SK-N-MC (cell line): Measurements from ENCODE around the gene DNASE2.
A peak's percentile ranks its signal among the peaks of the same experiment; 100 is the strongest.
"Not testable (repeated sequence)": the region's sequence is repeated elsewhere in the genome, so short reads cannot be mapped to it uniquely, and the experiment has no call there.

Source experiments
- DNase-seq: peaks from one replicate; pipeline ENCODE4 v3.0.0-alpha.2; 2011; ENCODE audit warnings: low read depth, low spot score
- H3K27ac ChIP-seq: fragments of 200-600 bp; sonication (generic); 2 replicates; pipeline ENCODE4 v1.5.1; 2016; ENCODE audit warnings: mixed run types
- H3K36me3 ChIP-seq: fragments of 200-600 bp; sonication (generic); 2 replicates; pipeline ENCODE4 v1.6.1; 2017; ENCODE audit warnings: antibody characterized with exemption, low read length, mixed read lengths; ENCODE audit not compliant: insufficient read depth
- H3K4me3 ChIP-seq: fragments of 200-600 bp; sonication (generic); 2 replicates; pipeline ENCODE4 v1.5.1; 2016
- H3K9ac ChIP-seq: fragments of 200-600 bp; sonication (generic); 2 replicates; pipeline ENCODE4 v1.8.0; 2017; ENCODE audit warnings: mixed run types, mixed read lengths; ENCODE audit not compliant: insufficient read length
- H3K9me3 ChIP-seq: fragments of 200-600 bp; sonication (generic); 2 replicates; pipeline ENCODE4 v1.6.1; 2017; ENCODE audit warnings: low read depth, mild to moderate bottlenecking, antibody characterized with exemption, low read length, moderate library complexity, mixed read lengths
- EZH2 ChIP-seq: fragments of 200-600 bp; sonication (generic); IDR thresholded peaks from one replicate; pipeline ENCODE4 v1.6.1; 2017; ENCODE audit warnings: antibody characterized with exemption
- FOXP2 ChIP-seq: optimal IDR thresholded peaks from 2 replicates; pipeline ENCODE3; 2011; ENCODE audit warnings: mild to moderate bottlenecking, moderate library complexity; ENCODE audit not compliant: insufficient read depth; ENCODE audit errors: extremely low read length, control extremely low read depth
- POLR2AphosphoS5 ChIP-seq: IDR thresholded peaks from 2 replicates; pipeline ENCODE4 v1.6.1; 2012; ENCODE audit warnings: mild to moderate bottlenecking, low read depth, low read length, borderline replicate concordance

Gene DNASE2, protein sequence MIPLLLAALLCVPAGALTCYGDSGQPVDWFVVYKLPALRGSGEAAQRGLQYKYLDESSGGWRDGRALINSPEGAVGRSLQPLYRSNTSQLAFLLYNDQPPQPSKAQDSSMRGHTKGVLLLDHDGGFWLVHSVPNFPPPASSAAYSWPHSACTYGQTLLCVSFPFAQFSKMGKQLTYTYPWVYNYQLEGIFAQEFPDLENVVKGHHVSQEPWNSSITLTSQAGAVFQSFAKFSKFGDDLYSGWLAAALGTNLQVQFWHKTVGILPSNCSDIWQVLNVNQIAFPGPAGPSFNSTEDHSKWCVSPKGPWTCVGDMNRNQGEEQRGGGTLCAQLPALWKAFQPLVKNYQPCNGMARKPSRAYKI

GRCh38 chr19:12881172-12881808, at the start of gene DNASE2:
Gene DNASE2, minus strand, starts transcription at chr19:12881449. Its CDS starts 74 bp downstream, at chr19:12881375.
- H3K9me3 ChIP-seq, result no peaks in the 10 kb centered on the region; the same call in 1 of the 2 replicates
- peak; percentile 55 for DNase-seq
- H3K36me3 ChIP-seq, result peaks cover 7% of the 10 kb centered on the region; the same call in 1 of the 2 replicates
- peak within 1 kb of the TSS; percentile 75 for H3K9ac ChIP-seq
- TF ChIP-seq POLR2AphosphoS5, result peak; percentile 76
- no peak for TF ChIP-seq FOXP2
- peak within 1 kb of the TSS; percentile 85 for H3K4me3 ChIP-seq
- H3K27ac ChIP-seq, result peak within 1 kb of the TSS; percentile 28; the same call in 1 of the 2 replicates

- no peaks in the 10 kb centered on the region for H3K9me3 ChIP-seq
- H3K27ac ChIP-seq, result no peak overlapping the region
- no peak for DNase-seq
- H3K9ac ChIP-seq, result no peak overlapping the region
- no peak overlapping the region for H3K4me3 ChIP-seq
- TF ChIP-seq EZH2 (no peak), FOXP2 (no peak), POLR2AphosphoS5 (no peak)
- H3K36me3 ChIP-seq, result peaks cover 48% of the 10 kb centered on the region
These were observed 48.9 kb upstream of the DNASE2 start for GRCh38 chr19:12930002-12930645.

DNA sequence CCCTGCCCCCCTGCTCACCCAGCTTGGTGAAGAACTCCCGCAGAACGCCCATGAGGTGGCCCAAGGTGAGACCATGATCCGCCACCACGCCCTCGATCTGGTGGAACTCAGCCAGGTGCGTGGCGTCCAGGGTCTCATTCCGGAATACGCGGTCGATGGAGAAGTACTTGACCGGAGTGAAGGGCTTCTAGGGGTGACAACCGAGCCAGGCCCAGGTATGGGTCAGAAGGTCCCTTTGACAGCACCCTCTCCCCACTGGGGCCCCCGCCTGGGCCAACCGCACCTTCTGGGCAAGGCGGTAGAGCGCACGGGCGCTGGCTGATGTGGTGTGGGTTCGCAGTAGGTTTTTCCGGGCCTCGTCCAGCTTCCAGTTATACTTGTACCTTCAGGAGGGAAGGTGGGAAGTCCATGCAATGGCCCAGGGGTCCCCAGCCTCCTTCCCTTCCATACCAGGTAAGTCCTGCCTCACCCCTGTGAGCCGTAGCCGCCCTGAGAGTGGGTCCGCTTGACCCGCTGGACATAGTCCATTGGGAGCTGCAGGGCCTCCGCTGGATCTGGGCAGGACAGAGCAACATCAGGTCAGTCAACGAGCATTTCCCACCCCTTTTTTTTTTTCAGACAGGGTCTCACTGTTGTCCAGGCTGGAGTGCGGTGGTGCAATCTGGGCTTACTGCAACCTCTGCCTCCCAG, 43.5 kb upstream of the DNASE2 start:
- DNase-seq, result no peak
- Histone ChIP-seq H3K36me3 (peaks cover 60% of the 10 kb centered on the region), H3K9ac (no peak overlapping the region), H3K9me3 (no peaks in the 10 kb centered on the region), H3K4me3 (no peak overlapping the region), H3K27ac (no peak overlapping the region)
- TF ChIP-seq FOXP2 (no peak), EZH2 (no peak), POLR2AphosphoS5 (no peak)

GRCh38 chr19:12922959-12923358, 41.7 kb upstream of the DNASE2 start:
- TF ChIP-seq EZH2 (no peak), POLR2AphosphoS5 (no peak), FOXP2 (no peak)
- Histone ChIP-seq H3K9me3 (no peaks in the 10 kb centered on the region), H3K27ac (no peak overlapping the region), H3K9ac (no peak overlapping the region), H3K4me3 (no peak overlapping the region), H3K36me3 (peaks cover 43% of the 10 kb centered on the region)
- no peak for DNase-seq

GRCh38 chr19:12921047-12921446, 39.8 kb upstream of the DNASE2 start:
- Histone ChIP-seq H3K27ac (peak overlapping the region; percentile 80), H3K4me3 (no peak overlapping the region), H3K9me3 (no peaks in the 10 kb centered on the region), H3K36me3 (peaks cover 29% of the 10 kb centered on the region), H3K9ac (no peak overlapping the region)
- no peak for DNase-seq
- TF ChIP-seq EZH2, result no peak
- TF ChIP-seq FOXP2, result no peak
- no peak for TF ChIP-seq POLR2AphosphoS5

- Histone ChIP-seq H3K4me3 (no peak overlapping the region), H3K9me3 (no peaks in the 10 kb centered on the region), H3K9ac (no peak overlapping the region), H3K36me3 (peaks cover 11% of the 10 kb centered on the region), H3K27ac (no peak overlapping the region)
- DNase-seq, result no peak
- TF ChIP-seq FOXP2 (no peak), EZH2 (no peak), POLR2AphosphoS5 (no peak)
These were observed 37.0 kb upstream of the DNASE2 start for GRCh38 chr19:12918253-12918652.

DNA sequence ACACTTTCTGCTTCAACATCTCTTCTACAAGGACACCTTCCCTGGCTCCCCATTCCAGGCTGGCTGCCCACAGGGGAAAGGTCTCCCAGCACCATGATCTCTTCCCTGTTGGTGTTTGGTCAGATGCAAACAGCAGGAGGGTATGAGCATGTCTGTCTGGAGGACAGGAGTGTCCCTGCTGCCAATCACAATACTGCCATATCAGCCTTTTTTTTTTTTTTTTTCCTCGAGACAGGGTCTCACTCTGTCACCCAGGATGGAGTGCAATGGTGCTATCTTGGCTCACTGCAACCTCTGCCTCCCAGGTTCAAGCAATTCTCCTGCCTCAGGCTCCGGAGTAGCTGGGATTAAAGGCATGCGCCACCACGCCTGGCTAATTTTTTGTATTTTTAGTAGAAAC, 34.6 kb upstream of the DNASE2 start:
- DNase-seq, H3K36me3 ChIP-seq, H3K9ac ChIP-seq, H3K4me3 ChIP-seq, H3K9me3 ChIP-seq, H3K27ac ChIP-seq: not testable (repeated sequence)

- Histone ChIP-seq H3K36me3 (no peaks in the 10 kb centered on the region), H3K9me3 (no peaks in the 10 kb centered on the region), H3K27ac (no peak overlapping the region), H3K4me3 (no peak overlapping the region), H3K9ac (no peak overlapping the region)
- no peak for DNase-seq
- TF ChIP-seq EZH2, result no peak
- no peak for TF ChIP-seq FOXP2
- no peak for TF ChIP-seq POLR2AphosphoS5
These were observed 32.8 kb upstream of the DNASE2 start for GRCh38 chr19:12913851-12914690.
